A549 (cell line): ENCODE results near the gene SUPT4H1. TPM values are rescaled to one million over a fixed set of nuclear protein-coding genes. Genes with fewer than 3 reads are reported as not detected.

Experiments
- ATAC-seq, 2 experiments: fragments of 200-7000 bp in 1 of 2; fragments of >200 bp in 1 of 2; cut with Nextera tagmentation in 1 of 2; cut with Tn5 transposase in 1 of 2; 3 replicates each; pipeline versions ENCODE4 v1.8.0 to v1.9.1; 2018 to 2020; ENCODE audit warnings: mild to moderate bottlenecking in 1 of 2, moderate library complexity in 1 of 2
- CTCF ChIA-PET: fragments of 300-600 bp; sonication (Branson Sonifier 250); formaldehyde crosslinking; extraction: SDS; loops from one replicate; lab custom pipeline; 2021; ENCODE audit warnings: antibody characterized with exemption, inconsistent platforms; lab: Yijun Ruan, JAX
- POLR2A ChIA-PET: fragments of 350-600 bp; formaldehyde crosslinking; extraction: SDS; loops from one replicate; lab custom pipeline; 2021; ENCODE audit warnings: antibody characterized with exemption, inconsistent platforms; lab: Yijun Ruan, JAX
- DNase-seq, 2 experiments: peaks; one replicate each; pipeline versions ENCODE4 v3.0.0 to v3.0.0-alpha.2; 2011 to 2016; ENCODE audit warnings: low read depth in 1 of 2, low spot score in 1 of 2
- FAIRE-seq: peaks from 2 replicates; lab custom pipeline; 2011; peaks lifted over from hg19 to GRCh38; lab: Jason Lieb, UNC
- H3K27ac ChIP-seq, 2 experiments: fragments of >200 bp; sonication (Bioruptor Twin); formaldehyde crosslinking; 3 replicates each; pipeline ENCODE4 v1.5.1; 2016 to 2017
- H3K4me1 ChIP-seq: fragments of >200 bp; sonication (Bioruptor Twin); formaldehyde crosslinking; 3 replicates; pipeline ENCODE4 v1.6.1; 2016
- H3K4me2 ChIP-seq: fragments of >200 bp; sonication (Bioruptor Twin); formaldehyde crosslinking; 3 replicates; pipeline ENCODE4 v1.6.1; 2016
- H3K4me3 ChIP-seq: fragments of >200 bp; sonication (Bioruptor Twin); formaldehyde crosslinking; 3 replicates; pipeline ENCODE4 v1.5.1; 2016
- H3K9me3 ChIP-seq: fragments of >200 bp; sonication (Bioruptor Twin); formaldehyde crosslinking; 3 replicates; pipeline ENCODE4 v1.6.1; 2016
- CEBPB ChIP-seq, 2 experiments: fragments of >200 bp in 1 of 2; sonication (Bioruptor Twin) in 1 of 2; formaldehyde crosslinking in 1 of 2; IDR thresholded peaks; 2 replicates each; pipeline ENCODE4 v1.6.1; 2012 to 2016
- ELK1 ChIP-seq: fragments of 150-350 bp; IDR thresholded peaks from 2 replicates; pipeline ENCODE4 v1.6.1; 2014; ENCODE audit warnings: low read depth, mild to moderate bottlenecking, low read length
- EP300 ChIP-seq, 2 experiments: fragments of >200 bp; sonication (Bioruptor Twin); formaldehyde crosslinking; IDR thresholded peaks; 2 replicates in 1 of 2; 3 replicates in 1 of 2; pipeline ENCODE4 v1.6.1; 2016 to 2017
- FOSL2 ChIP-seq, 2 experiments: fragments of 450-650 bp in 1 of 2; fragments of >200 bp in 1 of 2; sonication (Bioruptor Twin) in 1 of 2; formaldehyde crosslinking; IDR thresholded peaks; 2 replicates each; pipeline versions ENCODE4 v1.5.0 to v1.6.1; 2016 to 2020; ENCODE audit warnings: mild to moderate bottlenecking in 1 of 2, moderate library complexity in 1 of 2
- HEYL ChIP-seq: fragments of 250-450 bp; sonication (Bioruptor Pico); IDR thresholded peaks from 2 replicates; pipeline ENCODE4 v1.8.0; 2021; ENCODE audit warnings: mild to moderate bottlenecking, moderate library complexity
- HMGXB4 ChIP-seq: fragments of 250-450 bp; sonication (Bioruptor Pico); IDR thresholded peaks from 2 replicates; pipeline ENCODE4 v1.5.0; 2021; ENCODE audit warnings: mild to moderate bottlenecking, moderate library complexity, borderline replicate concordance
- HOXB13 ChIP-seq: fragments of 250-450 bp; sonication (Bioruptor Pico); IDR thresholded peaks from 2 replicates; pipeline ENCODE4 v1.5.0; 2020; ENCODE audit warnings: low read depth, mild to moderate bottlenecking, moderate library complexity
- JUN ChIP-seq, 2 experiments: fragments of >200 bp; sonication (Bioruptor Twin); formaldehyde crosslinking; IDR thresholded peaks; 2 replicates in 1 of 2; 3 replicates in 1 of 2; pipeline ENCODE4 v1.6.1; 2016 to 2017
- PHF8 ChIP-seq: fragments of 200-600 bp; sonication (generic); IDR thresholded peaks from 2 replicates; pipeline ENCODE4 v1.6.1; 2016; ENCODE audit warnings: low read depth, mild to moderate bottlenecking, antibody characterized with exemption, moderate library complexity, borderline replicate concordance
- POLR2A ChIP-seq: IDR thresholded peaks from 2 replicates; pipeline ENCODE4 v1.6.1; 2012; ENCODE audit warnings: mild to moderate bottlenecking, low read length
- POLR2AphosphoS2 ChIP-seq: conservative IDR thresholded peaks from 2 replicates; pipeline ENCODE4 v1.6.1; 2012; ENCODE audit warnings: low read length, improper control_type of control experiment, inconsistent platforms
- RAD21 ChIP-seq, 2 experiments: fragments of >200 bp in 1 of 2; sonication (Bioruptor Twin) in 1 of 2; formaldehyde crosslinking in 1 of 2; IDR thresholded peaks in 1 of 2; conservative IDR thresholded peaks in 1 of 2; 2 replicates in 1 of 2; 3 replicates in 1 of 2; pipeline ENCODE4 v1.6.1; 2012 to 2018; ENCODE audit warnings: inconsistent platforms in 1 of 2
- REST ChIP-seq: fragments of 200-600 bp; sonication (generic); IDR thresholded peaks from 2 replicates; pipeline ENCODE4 v1.6.1; 2016; ENCODE audit warnings: antibody characterized with exemption, mild to moderate bottlenecking, moderate library complexity
- RFX5 ChIP-seq: fragments of 450-650 bp; IDR thresholded peaks from 2 replicates; pipeline ENCODE4 v1.7.1; 2014; ENCODE audit warnings: antibody characterized with exemption, mild to moderate bottlenecking, moderate library complexity
- TFCP2L1 ChIP-seq: fragments of 250-450 bp; sonication (Bioruptor Pico); IDR thresholded peaks from 2 replicates; pipeline ENCODE4 v1.5.0; 2021; ENCODE audit warnings: mild to moderate bottlenecking
- WGBS: methylation state at CpG from one replicate; pipeline ENCODE4 v1.1.6; 2017; ENCODE audit errors: missing lambda C conversion rate; 5-methylcytosine and 5-hydroxymethylcytosine counted together
- polyA plus RNA-seq, 4 experiments: library from polyadenylated mRNA; depleted of rRNA in 3 of 4; stranded (reverse); fragments of >200 nt; fragmentation: RNase III in 1 of 4; extraction: RNeasy Plus Mini Kit Qiagen cat#74134 plus additional on column Dnase treatment in 1 of 4; gene quantifications; 2 replicates in 3 of 4; 3 replicates in 1 of 4; pipeline ENCODE4 v1.2.3, GENCODE V29; 2011 to 2017
- TF ChIP-seq, protein P1 (sequence below): IDR thresholded peaks from 2 replicates; pipeline ENCODE4 v1.6.1; 2012; ENCODE audit warnings: low read depth, borderline replicate concordance
- TF ChIP-seq, protein P2 (sequence below): fragments of 250-450 bp; sonication (Bioruptor Pico); IDR thresholded peaks from 2 replicates; pipeline ENCODE4 v1.5.0; 2020; ENCODE audit warnings: low read depth, mild to moderate bottlenecking, moderate library complexity

SUPT4H1 gene
- polyA plus RNA-seq, 2 of the 4 experiments (the other 2 are of a cell fraction): 123 to 241 TPM

DNA sequence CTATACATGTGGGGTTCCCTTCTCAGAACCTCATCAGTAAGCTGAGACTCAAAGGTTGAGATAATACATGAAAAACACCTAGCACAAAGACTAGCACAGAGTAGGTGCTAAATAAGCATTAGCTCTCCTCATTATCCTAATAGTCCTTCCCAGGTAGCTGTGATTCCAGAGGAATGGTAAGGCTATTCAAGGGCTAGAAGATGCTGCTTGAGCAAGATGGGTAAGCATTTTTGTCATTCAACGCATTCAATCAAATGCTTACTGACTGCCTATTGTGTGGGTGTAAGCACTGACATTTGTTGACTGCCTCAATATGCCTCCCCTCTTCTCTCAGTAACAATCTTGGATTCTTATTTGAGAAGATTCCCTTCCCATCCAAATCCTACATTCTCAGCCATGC is 4.0 kb downstream of the SUPT4H1 start:
- no peak overlapping the region for H3K27ac ChIP-seq
- DNase-seq: no peak
- H3K4me3 ChIP-seq: no peak overlapping the region
- no peak for FAIRE-seq
- no peak for ATAC-seq
- 91% methylated on average over 1 of the region's 1 CpG for WGBS
- TF ChIP-seq RFX5: no peak
- TF ChIP-seq, protein P1, sequence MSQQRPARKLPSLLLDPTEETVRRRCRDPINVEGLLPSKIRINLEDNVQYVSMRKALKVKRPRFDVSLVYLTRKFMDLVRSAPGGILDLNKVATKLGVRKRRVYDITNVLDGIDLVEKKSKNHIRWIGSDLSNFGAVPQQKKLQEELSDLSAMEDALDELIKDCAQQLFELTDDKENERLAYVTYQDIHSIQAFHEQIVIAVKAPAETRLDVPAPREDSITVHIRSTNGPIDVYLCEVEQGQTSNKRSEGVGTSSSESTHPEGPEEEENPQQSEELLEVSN: no peak
- no peak for TF ChIP-seq POLR2A
- no peak for TF ChIP-seq PHF8
- TF ChIP-seq HMGXB4 (CRISPR knock-in tag): no peak
- TF ChIP-seq HEYL (CRISPR knock-in tag): no peak
- no peak for TF ChIP-seq REST
- TF ChIP-seq, protein P2, sequence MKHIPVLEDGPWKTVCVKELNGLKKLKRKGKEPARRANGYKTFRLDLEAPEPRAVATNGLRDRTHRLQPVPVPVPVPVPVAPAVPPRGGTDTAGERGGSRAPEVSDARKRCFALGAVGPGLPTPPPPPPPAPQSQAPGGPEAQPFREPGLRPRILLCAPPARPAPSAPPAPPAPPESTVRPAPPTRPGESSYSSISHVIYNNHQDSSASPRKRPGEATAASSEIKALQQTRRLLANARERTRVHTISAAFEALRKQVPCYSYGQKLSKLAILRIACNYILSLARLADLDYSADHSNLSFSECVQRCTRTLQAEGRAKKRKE (CRISPR knock-in tag): no peak
- peaks cover 8% of the 10 kb centered on the region; the same call in 2 of the 3 replicates for H3K4me1 ChIP-seq
- ChIA-PET CTCF (interaction anchor here (0.7 to 2.9 kb wide), 3 partner anchors 31 to 507 kb away, joined by 3 to 22 read pairs (median 5); partner anchors contain the start of gene RNF43), POLR2A (no interaction called here)
- no peaks in the 10 kb centered on the region for H3K9me3 ChIP-seq
- no peak overlapping the region for H3K4me2 ChIP-seq

- H3K9me3 ChIP-seq: no peaks in the 10 kb centered on the region
- 87% methylated on average over 4 of the region's 4 CpGs for WGBS
- H3K27ac ChIP-seq: no peak overlapping the region
- POLR2A ChIA-PET: interaction anchor here (0.7 to 0.9 kb wide), 2 partner anchors 8 to 72 kb away, joined by 3 read pairs; partner anchors contain the start of gene RNF43
- no peak for TF ChIP-seq HOXB13 (CRISPR knock-in tag)
- no peak for TF ChIP-seq PHF8
- no peak for TF ChIP-seq RFX5
- TF ChIP-seq RAD21 (conservative IDR thresholded peaks at IDR 0.05 in 1 of 2, IDR thresholded peaks at IDR 0.05 in 1 of 2): no peak
- TF ChIP-seq TFCP2L1 (CRISPR knock-in tag): no peak
- TF ChIP-seq EP300 (IDR thresholded peaks at IDR 0.05): no peak
- TF ChIP-seq POLR2AphosphoS2: no peak
- no peak for TF ChIP-seq FOSL2 (IDR thresholded peaks at IDR 0.05)
- no peak for TF ChIP-seq FOSL2 (CRISPR knock-in tag; IDR thresholded peaks at IDR 0.05)
- no peak for TF ChIP-seq ELK1
- no peak for TF ChIP-seq JUN (IDR thresholded peaks at IDR 0.05)
- no peak for TF ChIP-seq CEBPB (IDR thresholded peaks at IDR 0.05)
- TF ChIP-seq, all 56 proteins: peak for 0
- no peaks in the 10 kb centered on the region for H3K4me1 ChIP-seq
- no peak overlapping the region for H3K4me3 ChIP-seq
- CTCF ChIA-PET: interaction anchor here (0.7 to 2.9 kb wide), 5 partner anchors 28 to 102 kb away, joined by 3 to 22 read pairs (median 5); partner anchors contain the start of gene RNF43
- no peak overlapping the region for H3K4me2 ChIP-seq
- FAIRE-seq (no peak), DNase-seq (no peak), ATAC-seq (no peak)
Observed at GRCh38 chr17:58345500-58345899, 6.5 kb downstream of the SUPT4H1 start.
